Muscle of arm (tissue), 12 donors: ENCODE data around the gene TMEM175. TPM values are rescaled to one million over a fixed set of nuclear protein-coding genes. Genes with fewer than 3 reads are reported as not detected.
"Not testable (repeated sequence)": the region's sequence is repeated elsewhere in the genome, so short reads cannot be mapped to it uniquely, and the experiment has no call there.

Experiments
- DNase-seq: peaks from one replicate; pipeline ENCODE4 v3.0.0-alpha.2; 2013
- polyA plus RNA-seq, 12 donors: library from polyadenylated mRNA; unstranded; fragments of 120-200 nt; gene quantifications; one replicate each; pipeline ENCODE4 v1.2.1, GENCODE V29; 2013; ENCODE audit not compliant: insufficient read length in 12 of 12

The TMEM175 gene
- polyA plus RNA-seq, 12 donors = 12.9 to 45.9 (median 16.8) TPM; not detected in 1

DNA sequence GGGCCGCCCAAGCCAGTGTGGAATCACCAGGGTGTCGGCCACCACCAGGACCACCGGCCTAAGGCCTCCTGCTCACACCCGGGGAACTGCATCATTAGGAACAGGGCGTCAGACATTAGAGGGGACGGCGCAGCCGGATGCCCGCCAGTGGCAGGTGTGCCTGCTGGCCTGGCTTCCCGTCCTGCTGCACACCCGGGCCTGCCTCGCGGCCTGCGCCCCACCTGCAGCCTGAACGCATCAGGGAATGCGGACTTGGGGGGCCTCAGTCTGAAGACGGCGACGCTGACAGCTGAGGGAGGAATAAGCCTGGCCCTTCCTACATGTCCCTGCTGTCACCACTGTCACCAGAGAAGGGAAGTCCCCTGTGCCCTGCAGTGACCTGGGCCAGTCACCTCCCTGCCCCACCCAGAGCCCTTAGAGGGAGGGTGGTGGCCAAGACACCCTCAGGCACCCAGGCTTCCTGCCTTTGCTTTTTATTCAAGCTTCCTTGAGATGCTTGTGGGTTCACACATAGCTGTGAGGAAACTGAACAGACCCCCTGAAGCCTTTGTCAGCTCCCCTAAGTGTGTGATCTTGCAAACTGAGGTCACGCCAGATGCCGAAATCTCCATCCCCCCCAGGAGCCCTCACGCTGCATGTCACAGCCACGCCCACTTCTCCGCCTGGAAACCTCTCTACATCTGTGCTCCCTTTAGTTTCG lies 37.9 kb downstream of the TMEM175 start:
- DNase-seq = no peak

DNA sequence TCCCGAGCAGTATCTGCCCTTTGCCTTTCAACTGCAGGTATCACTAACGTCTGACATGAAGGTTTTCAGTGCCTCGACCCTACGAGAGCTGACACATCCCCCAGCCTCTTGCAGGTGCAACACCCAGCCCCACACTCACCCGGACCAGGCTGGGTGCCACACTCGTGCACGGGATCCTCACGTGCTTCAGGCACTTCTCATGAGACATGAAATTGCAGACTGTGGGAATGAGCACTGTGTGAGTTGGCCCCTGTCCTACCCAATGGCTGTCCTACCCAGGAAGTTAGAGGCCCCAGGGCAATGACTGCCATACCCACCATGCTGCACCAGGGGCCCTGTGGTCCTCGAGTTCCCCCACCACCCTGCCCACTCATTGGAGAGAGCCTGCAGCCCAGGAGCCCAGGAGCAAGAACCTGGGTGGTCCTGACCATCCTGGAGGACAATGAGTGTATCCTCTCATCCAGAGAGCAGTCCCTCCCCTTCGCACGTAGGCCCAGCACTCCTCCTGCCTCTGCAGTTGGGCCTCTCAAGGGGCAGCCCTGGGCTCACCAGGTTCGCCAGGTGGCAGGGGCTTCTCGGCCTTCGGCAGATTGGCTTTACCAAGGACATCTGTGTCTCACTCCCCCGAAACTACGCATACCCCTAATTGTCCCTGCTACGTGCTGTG lies 38.7 kb downstream of the TMEM175 start:
- DNase-seq = no peak

DNA sequence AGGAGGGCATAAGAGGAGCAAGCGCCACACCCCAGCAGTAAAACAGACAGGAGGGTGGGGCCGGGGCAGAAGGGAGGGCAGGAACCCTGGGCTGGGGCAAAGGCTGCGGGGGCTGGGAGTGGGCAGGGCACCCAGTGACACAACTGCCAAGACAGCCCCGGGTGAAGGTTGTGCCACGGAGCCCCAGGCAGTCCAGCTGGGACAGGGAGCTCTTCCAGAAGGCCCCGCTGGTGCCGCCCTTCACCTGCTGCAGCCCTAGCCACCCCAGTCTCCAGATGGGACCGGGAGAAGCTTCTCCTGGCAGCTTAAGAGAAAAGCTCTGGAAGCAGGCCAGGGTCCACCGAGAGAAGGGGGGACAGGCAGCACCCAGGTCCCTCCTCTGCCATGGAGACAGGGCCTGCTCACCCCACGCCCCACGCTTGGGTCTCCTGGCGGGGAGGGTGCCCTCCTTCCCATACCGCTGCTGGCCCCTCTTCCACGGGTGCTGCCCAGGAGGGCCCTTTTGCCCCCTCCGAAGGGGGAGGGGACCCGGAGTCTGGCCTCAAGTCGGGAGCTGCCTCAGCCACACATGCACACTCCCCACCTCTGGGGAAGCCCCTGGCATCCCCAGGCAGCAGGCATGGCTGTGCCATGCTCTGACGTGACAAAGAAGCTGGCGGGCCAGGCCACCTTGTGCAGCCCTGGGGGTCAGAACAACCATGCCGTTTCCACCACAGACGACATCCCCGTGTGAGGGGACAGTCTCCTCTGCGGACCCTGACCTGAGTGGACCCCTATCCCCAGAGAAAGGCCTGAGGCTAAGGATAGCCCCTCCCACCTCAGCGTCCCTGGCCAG lies 39.6 kb downstream of the TMEM175 start:
- no peak for DNase-seq

DNA sequence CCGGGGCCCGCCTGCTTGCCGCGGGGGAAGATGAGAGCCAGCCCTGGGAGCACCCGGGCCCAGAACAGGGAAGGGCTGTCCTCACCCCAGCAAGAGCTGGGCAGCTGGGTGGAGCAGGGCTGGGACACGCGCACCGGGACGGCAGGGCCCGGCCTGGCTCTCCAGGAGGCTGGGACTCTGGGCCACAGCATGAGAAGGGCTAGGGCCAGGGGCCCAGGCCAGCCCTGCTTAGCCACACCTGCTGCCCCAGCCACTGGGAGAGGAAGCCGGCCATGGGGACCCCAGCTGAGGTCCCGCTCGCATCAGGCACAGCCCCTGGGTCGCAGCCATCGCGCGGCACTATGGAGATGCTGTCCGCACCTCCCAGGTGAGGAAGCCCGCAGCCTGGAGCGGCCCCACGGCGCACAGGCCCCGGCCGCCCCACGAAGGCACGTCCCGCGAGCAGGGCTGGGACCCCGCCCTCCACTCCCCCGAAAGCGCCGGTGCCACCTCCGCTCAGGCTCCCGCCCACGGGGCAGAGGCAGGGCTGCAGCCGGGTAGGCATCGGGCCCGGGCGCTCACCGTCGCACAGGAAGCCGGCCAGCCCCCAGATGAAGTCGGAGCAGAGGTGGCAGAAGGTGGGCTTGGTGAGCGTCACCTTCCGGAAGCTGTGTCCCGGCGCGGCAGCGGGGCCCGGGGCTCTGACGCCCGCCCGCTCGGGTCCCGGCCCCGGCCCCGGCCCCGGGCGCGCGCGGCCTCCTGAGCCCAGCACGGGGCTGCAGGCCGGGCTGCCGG lies 40.6 kb downstream of the TMEM175 start:
- no peak for DNase-seq

DNA sequence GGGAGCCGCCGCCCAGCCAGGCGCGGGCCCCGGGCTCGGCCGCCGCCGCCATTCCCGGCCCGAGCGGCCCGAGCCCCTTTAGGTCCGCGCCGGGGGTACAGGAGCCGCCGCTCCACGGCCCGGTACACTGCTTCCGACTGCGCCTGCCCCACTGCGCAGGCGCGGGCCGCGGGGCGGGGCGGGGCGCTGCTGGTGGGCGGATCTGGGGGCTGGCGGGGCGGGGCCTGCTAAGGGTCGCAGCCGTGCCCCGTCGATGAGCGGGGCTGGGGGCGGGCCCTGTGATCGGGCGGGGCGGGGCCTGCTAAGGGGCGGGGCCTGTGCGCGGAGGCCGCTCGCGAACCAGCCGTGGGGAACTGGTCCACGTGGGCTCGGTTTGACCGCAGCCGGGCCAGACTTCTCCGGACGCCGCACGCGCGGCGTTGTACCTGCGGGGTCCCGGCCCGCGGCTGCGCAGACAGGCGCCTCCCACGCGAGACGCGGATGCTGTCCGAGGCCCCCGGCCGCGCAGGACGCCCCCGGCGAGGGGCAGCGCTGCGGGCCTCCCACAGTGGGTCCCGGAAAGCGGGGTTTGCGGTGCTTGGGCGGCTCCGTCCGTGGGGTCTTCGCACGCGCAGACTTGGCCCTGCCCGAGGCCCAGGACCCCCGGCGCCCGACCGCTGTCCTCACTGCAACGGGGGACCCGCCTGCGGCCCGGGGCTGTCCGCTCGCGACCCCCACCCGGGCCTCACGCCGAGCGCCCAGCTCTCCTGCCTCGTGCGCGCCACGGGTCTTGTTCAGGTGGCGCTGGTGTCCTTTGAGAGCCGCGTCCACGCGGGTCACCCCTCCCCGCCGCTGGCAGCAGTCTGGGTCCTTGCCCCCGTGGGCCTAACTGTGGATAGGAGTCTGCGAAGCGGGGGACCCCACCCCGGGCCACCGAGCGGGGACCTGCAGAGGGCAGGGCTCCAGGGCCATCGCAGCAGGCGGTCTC lies 41.5 kb downstream of the TMEM175 start, which contains the start of gene DGKQ:
DGKQ (minus strand) TSS at position 139 of the 967 bp plus-strand sequence; CDS start at position 52, 87 bp downstream.
- peak; percentile 69 for DNase-seq

DNA sequence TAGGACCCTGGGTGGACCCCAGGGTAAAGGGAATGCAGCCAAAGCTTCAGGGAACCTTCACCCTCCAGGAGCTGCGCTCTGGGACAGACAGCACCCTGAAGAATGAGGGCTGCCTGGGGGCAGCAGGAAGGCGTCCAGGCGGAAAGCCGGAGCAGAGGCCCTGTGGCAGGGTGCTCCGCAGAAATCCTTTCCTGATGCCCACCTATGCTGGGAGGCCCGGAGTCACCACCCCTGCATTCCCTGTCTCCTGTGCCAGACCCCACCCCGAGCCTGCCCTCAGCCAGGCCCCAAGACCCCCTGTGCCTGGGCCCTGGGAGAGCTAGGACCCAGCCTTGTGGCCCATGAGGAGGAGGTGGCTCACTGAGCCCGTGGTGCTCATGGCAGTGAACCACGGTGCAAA lies 42.4 kb downstream of the TMEM175 start:
- no peak for DNase-seq

DNA sequence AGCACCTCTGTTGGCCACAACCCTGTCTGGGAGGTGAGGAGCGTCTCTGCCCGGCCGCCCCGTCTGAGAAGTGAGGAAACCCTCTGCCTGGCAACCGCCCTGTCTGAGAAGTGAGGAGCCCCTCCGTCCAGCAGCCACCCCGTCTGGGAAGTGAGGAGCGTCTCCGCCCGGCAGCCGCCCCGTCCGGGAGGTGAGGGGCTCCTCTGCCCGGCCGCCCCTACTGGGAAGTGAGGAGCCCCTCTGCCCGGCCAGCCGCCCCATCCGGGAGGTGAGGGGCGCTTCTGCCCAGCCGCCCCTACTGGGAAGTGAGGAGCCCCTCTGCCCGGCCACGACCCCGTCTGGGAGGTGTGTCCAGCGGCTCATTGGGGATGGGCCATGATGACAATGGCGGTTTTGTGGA lies 43.8 kb downstream of the TMEM175 start:
- DNase-seq = not testable (repeated sequence)

DNA sequence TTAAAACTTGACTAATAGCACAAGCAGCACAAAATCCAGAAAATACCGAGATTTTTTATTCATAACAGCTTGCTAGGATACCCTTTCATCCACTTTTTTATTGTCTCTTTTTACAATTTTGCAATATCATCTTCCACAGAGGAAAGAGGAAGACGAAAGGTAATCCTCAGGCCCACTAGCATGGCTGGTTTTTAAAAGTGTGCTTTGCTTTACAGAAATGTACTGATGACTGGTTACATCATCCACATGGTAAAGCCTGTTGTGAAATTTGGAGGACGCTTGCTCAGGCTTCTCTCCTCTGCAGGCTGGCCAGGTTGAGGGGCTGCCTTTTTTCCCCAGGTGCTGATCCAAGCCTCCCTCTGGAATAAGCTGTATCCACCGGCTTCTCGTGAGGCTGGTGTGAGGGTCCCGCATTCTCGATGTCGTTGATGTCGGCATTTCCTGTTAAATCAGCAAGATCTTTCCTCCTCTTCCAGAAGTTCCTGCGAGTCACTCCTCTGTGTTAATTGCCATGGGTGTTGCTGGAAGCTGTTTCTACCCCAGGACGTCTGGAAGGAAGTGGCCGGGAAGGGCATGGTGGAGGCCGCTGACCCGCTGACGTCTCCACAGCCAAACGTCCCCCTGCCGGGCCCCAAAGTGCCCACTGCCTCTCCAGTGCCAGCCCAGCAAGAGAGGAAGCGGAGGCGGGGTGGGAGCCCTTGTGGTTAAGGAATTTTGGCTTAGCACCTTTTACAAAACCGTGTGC lies 46.9 kb downstream of the TMEM175 start:
- no peak for DNase-seq

DNA sequence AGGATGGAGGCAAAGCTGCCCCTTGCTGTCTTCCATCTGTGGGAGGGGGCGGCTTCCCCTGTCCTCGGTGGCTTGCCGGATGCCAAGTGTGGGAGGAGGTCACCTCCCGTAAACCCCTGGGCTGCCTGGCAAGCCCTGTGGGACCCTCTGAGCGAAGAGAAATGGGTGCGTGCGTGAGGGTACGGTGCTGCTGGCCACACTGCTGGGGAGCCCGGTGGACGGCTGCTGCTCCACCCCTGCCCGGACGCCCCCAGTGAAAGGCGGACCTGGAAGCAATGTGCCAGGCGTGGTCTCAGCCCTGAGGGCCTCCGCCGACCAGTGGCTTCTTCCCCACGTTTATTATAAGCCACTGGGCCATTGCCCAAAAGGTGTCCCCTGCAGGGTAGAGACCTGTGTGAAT lies 50.0 kb downstream of the TMEM175 start:
- no peak for DNase-seq

DNA sequence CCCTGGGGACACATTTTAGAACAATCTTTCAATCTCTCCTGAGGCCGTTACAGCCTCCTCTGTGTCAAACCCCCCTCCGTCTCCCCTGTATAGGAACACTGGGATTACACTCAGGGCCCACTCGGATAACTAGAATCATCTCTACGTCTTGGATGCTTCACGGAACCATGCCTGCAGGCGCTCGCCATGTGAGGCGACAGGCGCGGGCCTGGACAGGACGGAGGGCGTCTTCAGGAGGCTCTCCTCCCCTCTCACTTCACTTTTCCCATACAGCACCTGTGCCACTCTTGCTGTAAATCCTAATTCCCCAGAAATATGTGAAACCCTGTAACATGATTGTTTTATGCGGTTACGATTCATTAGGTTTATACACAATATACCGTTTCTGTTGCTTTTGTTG lies 50.6 kb downstream of the TMEM175 start:
- DNase-seq = no peak

DNA sequence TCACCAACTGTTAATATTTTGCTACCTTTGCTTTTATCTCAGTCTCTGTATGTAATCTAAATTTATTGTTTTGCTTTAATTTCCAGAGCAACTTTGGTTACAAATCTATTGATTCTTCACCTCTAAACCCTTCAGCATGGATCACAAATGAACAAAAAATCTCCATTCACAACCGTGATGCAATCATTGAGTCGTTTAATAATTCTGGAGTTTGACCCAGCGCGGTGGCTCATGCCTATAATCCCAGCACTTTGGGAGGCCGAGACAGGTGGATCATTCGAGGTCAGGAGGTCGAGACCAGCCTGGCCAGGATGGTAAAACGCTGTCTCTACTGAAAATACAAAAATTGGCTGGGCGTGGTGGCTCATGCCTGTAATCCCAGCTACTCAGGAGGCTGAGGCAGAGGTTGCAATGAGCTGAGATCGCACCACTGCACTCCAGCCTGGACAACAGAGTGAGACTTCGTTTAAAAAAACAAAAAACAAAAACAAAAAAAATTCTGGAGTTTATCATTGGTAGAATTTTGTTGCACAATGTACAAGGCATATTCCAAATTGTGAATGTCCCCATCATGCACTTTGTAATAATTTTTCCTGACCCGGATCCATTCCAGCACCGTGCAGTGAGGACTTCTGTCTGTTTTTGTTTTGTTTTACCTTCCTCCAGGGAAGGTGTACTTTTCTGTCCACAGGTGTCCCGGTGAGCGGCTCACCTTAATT lies 52.2 kb downstream of the TMEM175 start:
- DNase-seq = no peak

DNA sequence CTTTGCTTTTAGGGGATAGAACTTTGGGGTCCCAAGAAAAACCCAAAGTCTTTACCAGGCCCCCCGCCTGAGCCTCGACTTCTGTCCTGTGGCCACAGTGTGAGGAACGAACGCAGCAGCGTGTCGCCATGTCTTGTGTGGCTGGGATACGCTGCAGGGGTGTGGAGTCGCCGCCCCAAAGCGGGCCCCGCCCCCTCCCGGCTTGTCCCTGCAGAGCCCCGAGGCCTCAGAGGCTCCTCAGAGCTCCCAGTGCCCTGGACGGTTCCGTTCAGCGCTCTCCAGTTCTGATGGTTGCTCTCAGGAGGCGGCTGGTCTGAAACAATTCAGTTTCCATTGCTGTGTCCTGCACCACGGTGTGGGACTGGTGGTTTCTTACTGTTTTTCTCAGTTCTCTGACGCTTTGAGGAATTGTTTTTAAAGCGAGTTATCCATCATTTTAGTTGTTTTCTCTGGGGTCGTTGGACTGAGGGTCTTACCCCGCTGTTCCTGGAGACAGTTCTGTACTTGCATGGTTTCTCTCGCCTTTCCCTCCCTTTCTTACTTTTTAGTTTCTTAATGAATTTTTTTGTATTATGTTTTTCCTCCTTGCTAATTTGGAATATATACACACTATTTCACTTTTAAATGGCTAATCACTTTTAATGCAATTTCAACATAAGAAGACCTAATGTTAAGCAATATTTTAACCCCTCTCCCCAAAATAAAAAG lies 53.0 kb downstream of the TMEM175 start:
- no peak for DNase-seq

DNA sequence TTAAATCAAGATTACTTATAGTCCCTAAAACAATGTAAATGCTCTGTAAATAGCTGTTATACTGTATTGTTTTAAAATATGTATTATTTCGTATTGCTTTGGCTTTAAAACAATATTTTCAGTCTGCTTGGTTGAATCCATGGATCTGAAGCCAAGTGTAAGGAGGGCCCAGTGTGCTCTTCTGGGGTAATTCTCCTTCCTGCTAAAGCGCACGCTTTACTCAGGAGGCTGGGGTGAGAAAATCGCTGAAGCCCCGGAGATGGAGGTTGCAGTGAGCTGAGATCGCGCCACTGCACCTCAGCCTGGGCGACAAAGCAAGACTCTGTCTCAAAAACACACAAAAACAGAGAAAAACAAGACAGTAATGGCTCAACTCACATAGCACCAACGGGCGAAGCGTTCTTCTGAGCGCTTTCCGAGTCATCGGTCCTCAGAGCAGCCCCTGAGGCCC lies 54.2 kb downstream of the TMEM175 start:
- no peak for DNase-seq

DNA sequence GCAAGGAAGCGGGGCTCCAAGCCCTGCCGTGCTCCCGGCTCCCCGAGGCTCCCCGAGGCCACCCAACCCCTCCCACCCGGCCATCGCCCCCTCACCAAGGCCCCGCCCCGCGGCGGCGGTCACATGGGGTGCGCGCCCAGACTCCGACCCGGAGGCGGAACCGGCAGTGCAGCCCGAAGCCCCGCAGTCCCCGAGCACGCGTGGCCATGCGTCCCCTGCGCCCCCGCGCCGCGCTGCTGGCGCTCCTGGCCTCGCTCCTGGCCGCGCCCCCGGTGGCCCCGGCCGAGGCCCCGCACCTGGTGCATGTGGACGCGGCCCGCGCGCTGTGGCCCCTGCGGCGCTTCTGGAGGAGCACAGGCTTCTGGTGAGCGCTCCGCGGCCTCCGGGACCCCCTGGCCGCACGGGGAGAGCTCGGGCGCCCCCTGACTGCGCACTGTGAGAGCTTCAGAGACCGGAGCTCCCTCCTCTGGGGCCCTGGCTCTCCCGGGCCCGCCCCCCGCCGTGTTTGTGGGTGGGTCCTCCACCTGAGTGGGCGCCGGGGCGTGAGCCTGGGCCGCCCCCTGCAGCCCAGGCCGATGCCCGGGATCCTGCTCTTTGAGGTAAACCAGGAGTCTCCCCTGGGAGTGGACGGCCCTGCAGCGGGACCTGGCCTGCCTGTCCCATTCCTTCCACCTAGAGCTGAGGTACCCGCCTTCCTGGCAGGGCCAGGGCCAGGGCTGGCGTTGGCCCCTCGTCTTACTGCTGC lies 54.8 kb downstream of the TMEM175 start, which contains the start of gene IDUA:
IDUA (plus strand) TSS at position 166 of the 745 bp plus-strand sequence; CDS start at position 207, 41 bp downstream.
- DNase-seq = peak; percentile 76

DNA sequence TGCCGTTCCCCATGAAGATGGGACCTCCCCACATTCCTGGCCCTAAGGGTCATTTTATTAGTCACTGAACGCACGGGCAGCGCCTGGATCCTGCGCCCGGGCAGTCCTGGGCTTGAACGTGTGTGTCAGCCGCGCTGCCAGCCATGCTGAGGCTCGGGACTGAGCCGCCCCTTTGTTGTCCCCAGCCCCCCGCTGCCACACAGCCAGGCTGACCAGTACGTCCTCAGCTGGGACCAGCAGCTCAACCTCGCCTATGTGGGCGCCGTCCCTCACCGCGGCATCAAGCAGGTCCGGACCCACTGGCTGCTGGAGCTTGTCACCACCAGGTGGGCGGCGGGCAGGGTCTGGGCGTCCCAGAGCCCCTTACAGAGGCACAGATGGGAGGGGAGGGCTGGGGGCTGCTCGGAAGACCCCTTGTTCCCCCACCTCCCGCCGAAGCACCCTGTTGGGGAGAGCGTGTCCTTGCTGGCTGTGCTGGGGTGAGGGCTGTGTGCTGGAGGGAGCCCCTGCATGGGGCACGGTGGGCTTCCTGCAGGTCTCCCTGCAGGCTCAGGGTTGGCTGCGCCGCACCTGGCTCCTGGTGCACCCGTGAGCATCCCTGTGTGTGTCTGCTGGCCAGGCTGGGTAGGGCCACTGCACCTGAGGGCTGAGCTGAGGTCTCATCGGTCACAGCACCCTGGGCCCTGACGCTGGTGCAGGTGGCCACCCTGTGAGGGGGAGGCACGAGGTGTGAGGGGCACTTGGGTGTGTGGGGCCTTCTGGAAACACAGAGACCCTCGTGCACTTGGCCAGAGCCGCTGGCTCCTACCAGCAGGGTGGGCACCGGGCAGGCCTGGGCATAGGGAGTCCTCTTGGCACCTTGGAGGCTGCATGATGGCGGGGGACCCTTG lies 55.6 kb downstream of the TMEM175 start:
- DNase-seq = no peak
